H9 (cell line): ENCODE data around the gene PCDH9. TPM values are rescaled to one million over a fixed set of nuclear protein-coding genes. Genes with fewer than 3 reads are reported as not detected.
A peak's percentile ranks its signal among the peaks of the same experiment; 100 is the strongest.

Experiments used
- DNase-seq: peaks from one replicate; pipeline ENCODE4 v3.0.0-alpha.2; 2017
- H2AFZ ChIP-seq: one replicate; pipeline ENCODE4 v1.6.1; 2013; ENCODE audit warnings: mild to moderate bottlenecking, low read length, control low read depth, moderate library complexity
- H2AK5ac ChIP-seq: 2 replicates; pipeline ENCODE4 v1.6.1; 2013; ENCODE audit warnings: low read length, control low read depth, mixed read lengths; ENCODE audit not compliant: insufficient read length
- H2BK120ac ChIP-seq: one replicate; pipeline ENCODE4 v1.6.1; 2013; ENCODE audit warnings: low read depth, mild to moderate bottlenecking, low read length, control low read depth, inconsistent platforms; ENCODE audit not compliant: poor library complexity, severe bottlenecking
- H2BK12ac ChIP-seq: 2 replicates; pipeline ENCODE4 v1.6.1; 2013; ENCODE audit warnings: low read length, control low read depth, mixed read lengths, low read depth; ENCODE audit not compliant: insufficient read length
- H2BK15ac ChIP-seq: 2 replicates; pipeline ENCODE4 v1.6.1; 2013; ENCODE audit warnings: low read depth, low read length, control low read depth
- H2BK20ac ChIP-seq: one replicate; pipeline ENCODE4 v1.6.1; 2013; ENCODE audit warnings: low read depth, mild to moderate bottlenecking, low read length, control low read depth, inconsistent platforms; ENCODE audit not compliant: poor library complexity, severe bottlenecking
- H2BK5ac ChIP-seq: 2 replicates; pipeline ENCODE4 v1.6.1; 2013; ENCODE audit warnings: low read length, control low read depth, mixed read lengths; ENCODE audit not compliant: insufficient read length
- H3K14ac ChIP-seq: 2 replicates; pipeline ENCODE4 v1.6.1; 2013; ENCODE audit warnings: low read length, control low read depth; ENCODE audit not compliant: insufficient read depth
- H3K18ac ChIP-seq: 2 replicates; pipeline ENCODE4 v1.6.1; 2013; ENCODE audit warnings: low read depth, mild to moderate bottlenecking, mixed read lengths, low read length, control low read depth; ENCODE audit not compliant: insufficient read length
- H3K23ac ChIP-seq: 2 replicates; pipeline ENCODE4 v1.6.1; 2013; ENCODE audit warnings: low read length, control low read depth, mixed read lengths, low read depth; ENCODE audit not compliant: insufficient read length
- H3K23me2 ChIP-seq: 2 replicates; pipeline ENCODE4 v1.6.1; 2013; ENCODE audit warnings: low read depth, mild to moderate bottlenecking, mixed read lengths, low read length, control low read depth; ENCODE audit not compliant: insufficient read length, poor library complexity, severe bottlenecking
- H3K27ac ChIP-seq: 2 replicates; pipeline ENCODE4 v1.5.1; 2013; ENCODE audit warnings: low read length, control low read depth, mixed read lengths, low read depth; ENCODE audit not compliant: insufficient read length
- H3K27me3 ChIP-seq: 2 replicates; pipeline ENCODE4 v1.6.1; 2013; ENCODE audit warnings: low read length, control low read depth, inconsistent platforms; ENCODE audit not compliant: insufficient read depth
- H3K4ac ChIP-seq: 2 replicates; pipeline ENCODE4 v1.6.1; 2013; ENCODE audit warnings: low read depth, mild to moderate bottlenecking, control low read depth, inconsistent platforms, low read length, moderate library complexity
- H3K4me1 ChIP-seq: 2 replicates; pipeline ENCODE4 v1.6.1; 2013; ENCODE audit warnings: low read length, control low read depth, inconsistent platforms; ENCODE audit not compliant: insufficient read depth
- H3K4me2 ChIP-seq: 2 replicates; pipeline ENCODE4 v1.6.1; 2013; ENCODE audit warnings: low read length, control low read depth, mixed read lengths; ENCODE audit not compliant: insufficient read length, insufficient read depth
- H3K56ac ChIP-seq: 2 replicates; pipeline ENCODE4 v1.6.1; 2013; ENCODE audit warnings: low read depth, mild to moderate bottlenecking, mixed read lengths, low read length, control low read depth; ENCODE audit not compliant: insufficient read length
- H3K79me1 ChIP-seq: 2 replicates; pipeline ENCODE4 v1.6.1; 2013; ENCODE audit warnings: low read depth, mild to moderate bottlenecking, moderate library complexity, low read length, control low read depth, inconsistent platforms; ENCODE audit not compliant: insufficient read depth, poor library complexity, severe bottlenecking
- H3K79me2 ChIP-seq: 2 replicates; pipeline ENCODE4 v1.6.1; 2013; ENCODE audit warnings: low read length, control low read depth, inconsistent platforms; ENCODE audit not compliant: insufficient read depth
- H3K9ac ChIP-seq: 2 replicates; pipeline ENCODE4 v1.6.1; 2013; ENCODE audit warnings: low read length, control low read depth, mixed read lengths; ENCODE audit not compliant: insufficient read length; ENCODE audit errors: extremely low read depth
- H3K9me3 ChIP-seq: one replicate; pipeline ENCODE4 v1.6.1; 2013; ENCODE audit warnings: low read depth, low read length, inconsistent platforms; ENCODE audit not compliant: control insufficient read depth
- H3T11ph ChIP-seq: one replicate; pipeline ENCODE4 v1.6.1; 2013; ENCODE audit warnings: mild to moderate bottlenecking, low read length, control low read depth, inconsistent platforms
- H4K20me1 ChIP-seq: one replicate; pipeline ENCODE4 v1.6.1; 2013; ENCODE audit not compliant: control insufficient read depth, insufficient read length, insufficient read depth
- H4K5ac ChIP-seq: 2 replicates; pipeline ENCODE4 v1.6.1; 2013; ENCODE audit warnings: low read depth, mild to moderate bottlenecking, mixed read lengths, low read length, control low read depth; ENCODE audit not compliant: insufficient read length
- H4K8ac ChIP-seq: replicated peaks from 2 replicates; pipeline ENCODE4 v1.6.1; 2013; ENCODE audit warnings: low read length, control low read depth, mixed read lengths, low read depth; ENCODE audit not compliant: insufficient read length
- H4K91ac ChIP-seq: 2 replicates; pipeline ENCODE4 v1.6.1; 2013; ENCODE audit warnings: low read depth, mild to moderate bottlenecking, moderate library complexity, mixed read lengths, low read length, control low read depth; ENCODE audit not compliant: insufficient read length
- H3K27ac Mint-ChIP-seq, 3 experiments: 2 replicates in 2 of 3; 3 replicates in 1 of 3; pipeline ENCODE4 v1.8.0; 2020 to 2021; ENCODE audit warnings: mixed read lengths in 3 of 3, mild to moderate bottlenecking in 1 of 3, moderate library complexity in 1 of 3
- H3K27me3 Mint-ChIP-seq: 2 replicates; pipeline ENCODE4 v1.8.0; 2021; ENCODE audit warnings: low read depth, mild to moderate bottlenecking, moderate library complexity, mixed read lengths
- H3K36me3 Mint-ChIP-seq, 3 experiments: 2 replicates in 2 of 3; 3 replicates in 1 of 3; pipeline ENCODE4 v1.8.0; 2020 to 2021; ENCODE audit warnings: low read depth in 3 of 3, mixed read lengths in 3 of 3; ENCODE audit not compliant: insufficient read depth in 1 of 3
- H3K4me1 Mint-ChIP-seq, 2 experiments: 2 replicates each; pipeline ENCODE4 v1.8.0; 2020; ENCODE audit warnings: mixed read lengths in 2 of 2
- H3K4me3 Mint-ChIP-seq, 2 experiments: 2 replicates in 1 of 2; 3 replicates in 1 of 2; pipeline ENCODE4 v1.8.0; 2020 to 2021; ENCODE audit warnings: mild to moderate bottlenecking in 2 of 2, mixed read lengths in 2 of 2, moderate library complexity in 1 of 2
- H3K9me3 Mint-ChIP-seq, 2 experiments: 2 replicates in 1 of 2; 3 replicates in 1 of 2; pipeline ENCODE4 v1.8.0; 2020; ENCODE audit warnings: mild to moderate bottlenecking in 2 of 2, mixed read lengths in 2 of 2, moderate library complexity in 1 of 2
- WGBS: extraction: QIAGEN DNeasy Blood & Tissue Kit; methylation state at CpG from one replicate; pipeline ENCODE4 v1.1.7; 2013; ENCODE audit warnings: missing lambda C conversion rate, low lambda C conversion rate, mixed read lengths; ENCODE audit not compliant: insufficient read length; ENCODE audit errors: extremely low coverage; 5-methylcytosine and 5-hydroxymethylcytosine counted together
- total RNA-seq: library from RNA; stranded (reverse); gene quantifications from 2 replicates; pipeline ENCODE4 v1.2.1, GENCODE V29; 2021
- TF ChIP-seq, protein P1 (sequence below): fragments of 200-600 bp; sonication (generic); conservative IDR thresholded peaks from 3 replicates; pipeline ENCODE4 v1.8.0; 2021; ENCODE audit warnings: antibody characterized with exemption, mild to moderate bottlenecking

The PCDH9 gene
- total RNA-seq, 1 experiment from 2014 or later = 0.11 TPM

DNA sequence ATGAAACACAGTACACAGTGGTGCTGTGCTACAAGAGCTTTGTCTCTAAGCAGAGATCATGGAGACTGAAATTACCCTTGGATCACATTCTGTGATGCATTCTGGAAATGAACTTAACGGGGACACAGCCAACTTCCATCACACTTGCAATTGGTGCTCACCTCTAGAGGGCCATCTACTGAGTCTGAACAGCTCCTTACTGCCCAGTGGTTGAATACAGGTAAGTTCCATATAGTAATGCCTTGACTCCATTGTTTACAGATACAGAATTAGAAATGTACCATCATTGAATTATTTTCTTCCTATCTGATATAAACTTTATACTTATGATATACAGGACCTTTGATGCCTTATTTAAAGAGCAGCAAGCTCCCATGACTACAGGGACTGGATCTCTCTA lies 686.4 kb downstream of the PCDH9 start:
- Histone ChIP-seq H3K14ac (no peak overlapping the region), H3K56ac (no peak overlapping the region), H3K23ac (no peak overlapping the region), H3K9ac (no peak overlapping the region), H2BK20ac (no peak overlapping the region), H4K8ac (no peak overlapping the region), H3K79me2 (no peaks in the 10 kb centered on the region), H3K23me2 (no peaks in the 10 kb centered on the region), H2BK120ac (no peak overlapping the region), H3K27ac (no peak overlapping the region), H2AFZ (no peak overlapping the region), H3K79me1 (no peaks in the 10 kb centered on the region), H3K4ac (no peak overlapping the region), H4K20me1 (no peaks in the 10 kb centered on the region), H3K9me3 (no peaks in the 10 kb centered on the region), H4K91ac (no peak overlapping the region), H3T11ph (no peak overlapping the region), H3K4me1 (no peaks in the 10 kb centered on the region), H3K18ac (no peak overlapping the region), H3K4me2 (no peak overlapping the region), H2AK5ac (no peak overlapping the region), H3K27me3 (no peaks in the 10 kb centered on the region), H4K5ac (no peak overlapping the region), H2BK5ac (no peak overlapping the region), H2BK12ac (no peak overlapping the region), H2BK15ac (no peak overlapping the region)
- Mint-ChIP-seq H3K4me3 (no peak overlapping the region), H3K27me3 (no peaks in the 10 kb centered on the region), H3K36me3 (no peaks in the 10 kb centered on the region), H3K9me3 (no peaks in the 10 kb centered on the region), H3K27ac (no peak overlapping the region), H3K4me1 (no peaks in the 10 kb centered on the region)
- DNase-seq = peak; percentile 37
- no CpG with 5 or more reads among the region's 1 CpG for WGBS
- TF ChIP-seq, protein P1, sequence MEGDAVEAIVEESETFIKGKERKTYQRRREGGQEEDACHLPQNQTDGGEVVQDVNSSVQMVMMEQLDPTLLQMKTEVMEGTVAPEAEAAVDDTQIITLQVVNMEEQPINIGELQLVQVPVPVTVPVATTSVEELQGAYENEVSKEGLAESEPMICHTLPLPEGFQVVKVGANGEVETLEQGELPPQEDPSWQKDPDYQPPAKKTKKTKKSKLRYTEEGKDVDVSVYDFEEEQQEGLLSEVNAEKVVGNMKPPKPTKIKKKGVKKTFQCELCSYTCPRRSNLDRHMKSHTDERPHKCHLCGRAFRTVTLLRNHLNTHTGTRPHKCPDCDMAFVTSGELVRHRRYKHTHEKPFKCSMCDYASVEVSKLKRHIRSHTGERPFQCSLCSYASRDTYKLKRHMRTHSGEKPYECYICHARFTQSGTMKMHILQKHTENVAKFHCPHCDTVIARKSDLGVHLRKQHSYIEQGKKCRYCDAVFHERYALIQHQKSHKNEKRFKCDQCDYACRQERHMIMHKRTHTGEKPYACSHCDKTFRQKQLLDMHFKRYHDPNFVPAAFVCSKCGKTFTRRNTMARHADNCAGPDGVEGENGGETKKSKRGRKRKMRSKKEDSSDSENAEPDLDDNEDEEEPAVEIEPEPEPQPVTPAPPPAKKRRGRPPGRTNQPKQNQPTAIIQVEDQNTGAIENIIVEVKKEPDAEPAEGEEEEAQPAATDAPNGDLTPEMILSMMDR = peak; percentile 60
